SKM-1 (cell line): ENCODE results near the gene HLA-F.

Experiments
- DNase-seq: peaks from one replicate; lab custom pipeline; 2025; ENCODE audit not compliant: unreplicated experiment; lab: John Stamatoyannopoulos, UW

The HLA-F gene

GRCh38 chr6:29759457-29759856, 36.2 kb downstream of the HLA-F start:
- DNase-seq = no peak

GRCh38 chr6:29760328-29760727, 37.1 kb downstream of the HLA-F start:
- no peak for DNase-seq

DNA sequence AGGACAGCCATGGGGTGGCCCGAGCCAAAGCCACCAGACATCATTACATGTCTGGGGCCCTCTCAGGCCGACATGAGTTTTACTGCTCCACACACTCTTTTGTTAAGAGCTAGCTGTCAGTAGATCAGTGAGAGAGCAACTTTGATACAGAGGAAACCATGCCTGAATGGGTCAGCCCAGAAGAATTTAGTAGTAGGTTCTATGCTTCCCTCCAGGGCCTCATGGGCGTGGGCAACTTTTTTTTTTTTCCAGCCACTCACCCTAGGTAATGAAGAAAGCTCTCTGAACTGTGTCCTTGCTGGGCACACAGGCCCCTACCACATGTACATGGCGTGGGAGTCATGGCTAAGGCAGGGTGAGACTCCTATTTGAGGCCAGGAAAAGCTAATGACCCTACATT, 38.8 kb downstream of the HLA-F start:
- DNase-seq = no peak

DNA sequence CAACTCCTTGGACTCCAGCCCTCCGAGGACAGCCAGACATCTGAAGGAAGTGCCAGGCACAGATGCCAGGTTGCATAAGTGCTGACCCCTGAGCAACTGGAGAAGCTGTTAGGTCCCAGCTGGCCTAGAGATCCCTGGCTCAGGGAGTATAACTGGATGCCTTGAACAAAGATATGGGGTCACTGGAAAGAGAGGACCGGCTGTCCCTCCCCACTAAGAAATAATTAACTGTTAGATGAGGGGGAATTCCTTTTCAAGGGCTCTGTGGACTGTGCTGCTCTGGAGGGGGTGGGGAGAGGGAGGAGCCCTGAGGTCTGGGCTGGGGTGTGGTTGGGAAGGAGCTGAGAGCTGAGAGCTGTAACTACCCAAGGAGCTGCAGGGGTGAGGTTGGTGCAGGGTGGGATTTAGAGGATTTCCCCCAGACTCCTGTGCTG, 39.6 kb downstream of the HLA-F start:
- no peak for DNase-seq

DNA sequence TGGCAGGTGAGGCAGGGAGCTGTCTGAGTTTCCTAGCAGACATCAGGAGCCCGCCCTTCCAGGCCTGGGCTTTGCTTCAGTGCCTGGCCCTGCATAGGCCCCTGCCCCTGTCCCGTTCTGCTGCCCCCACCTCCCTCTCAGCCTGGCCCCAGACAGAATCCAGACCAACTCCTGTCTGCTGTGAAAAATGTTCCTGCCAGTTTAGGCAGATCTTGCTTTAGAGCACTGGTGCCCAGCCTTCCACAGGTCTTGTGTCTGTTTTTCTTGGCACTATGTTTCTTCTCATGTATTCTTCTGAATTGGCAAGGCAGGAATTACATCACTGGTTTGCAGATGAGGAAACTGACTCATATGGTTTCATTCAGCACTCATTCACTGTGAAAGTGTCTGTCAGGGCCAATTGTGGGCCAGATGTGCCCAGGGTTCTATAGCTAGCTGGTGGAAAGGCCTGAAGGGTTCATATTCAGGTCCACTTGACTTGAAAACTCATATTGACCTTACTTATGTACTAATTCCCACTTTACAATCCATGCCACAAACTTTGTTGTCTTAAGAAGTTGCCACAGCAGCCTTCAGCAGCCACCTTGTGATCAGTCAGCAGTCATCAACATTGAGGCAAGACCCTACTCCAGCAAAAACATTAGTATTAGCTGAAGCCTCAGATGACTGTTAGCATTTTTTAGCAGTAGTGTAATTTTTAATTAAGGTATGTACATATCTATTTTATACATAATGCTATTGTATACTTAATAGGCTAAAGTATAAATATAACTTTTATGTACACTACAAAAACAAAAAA, 40.5 kb downstream of the HLA-F start:
- no peak for DNase-seq

DNA sequence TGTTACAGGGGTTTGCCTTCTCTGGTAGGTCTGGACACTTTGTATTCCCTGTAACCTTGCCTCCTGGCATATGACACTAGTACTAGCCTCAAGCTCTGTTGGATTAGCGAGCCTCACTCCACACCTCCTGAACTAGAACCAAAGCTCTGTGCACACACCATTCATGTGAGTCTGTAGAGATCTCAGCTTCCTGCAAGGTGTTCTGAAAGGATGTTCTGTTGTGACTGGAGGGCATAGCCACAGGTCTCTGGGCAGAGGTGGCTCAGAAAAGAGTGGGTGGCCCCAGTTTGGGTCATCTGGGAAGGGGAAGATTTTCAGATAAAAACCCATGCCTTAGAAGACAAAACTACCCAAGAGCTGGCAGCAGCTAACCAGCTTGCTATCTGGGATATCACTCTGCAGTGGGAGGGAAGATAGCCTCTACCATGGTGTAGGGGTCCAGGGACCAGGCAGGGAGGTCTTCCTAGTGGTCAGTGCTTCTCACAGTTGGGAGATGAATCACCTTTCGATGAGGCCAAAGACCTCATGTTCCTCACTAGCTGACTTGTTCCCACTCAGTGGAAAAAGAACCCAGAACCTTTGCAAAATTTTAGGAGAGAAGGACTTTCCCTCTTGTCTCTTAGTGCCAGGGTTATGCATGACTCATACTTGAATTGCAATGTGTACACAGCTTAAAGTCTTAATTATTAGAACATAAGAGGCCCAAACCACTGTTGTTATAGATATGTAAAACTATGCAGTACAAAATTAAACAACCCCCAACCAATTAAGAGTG, 41.4 kb downstream of the HLA-F start:
- DNase-seq = no peak

DNA sequence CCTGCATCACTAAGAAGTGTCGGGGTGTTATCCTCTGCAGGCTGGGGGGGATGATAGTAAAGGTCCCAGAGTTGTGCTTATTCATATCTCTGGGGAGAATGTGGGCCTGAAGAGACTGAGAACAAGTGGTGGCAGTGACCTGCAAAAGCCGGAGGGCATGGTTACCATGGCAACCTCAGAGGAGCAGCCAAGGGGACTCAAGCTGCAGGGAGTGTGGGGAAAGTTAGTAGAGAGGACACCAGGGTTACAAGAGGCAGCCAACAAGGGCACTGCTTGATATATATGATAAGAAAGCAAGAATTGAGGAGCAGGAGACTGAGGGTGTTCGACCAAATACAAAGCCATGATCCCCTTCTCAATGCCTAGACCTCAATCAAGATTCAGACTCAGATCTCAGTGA, 46.1 kb downstream of the HLA-F start:
- no peak for DNase-seq

DNA sequence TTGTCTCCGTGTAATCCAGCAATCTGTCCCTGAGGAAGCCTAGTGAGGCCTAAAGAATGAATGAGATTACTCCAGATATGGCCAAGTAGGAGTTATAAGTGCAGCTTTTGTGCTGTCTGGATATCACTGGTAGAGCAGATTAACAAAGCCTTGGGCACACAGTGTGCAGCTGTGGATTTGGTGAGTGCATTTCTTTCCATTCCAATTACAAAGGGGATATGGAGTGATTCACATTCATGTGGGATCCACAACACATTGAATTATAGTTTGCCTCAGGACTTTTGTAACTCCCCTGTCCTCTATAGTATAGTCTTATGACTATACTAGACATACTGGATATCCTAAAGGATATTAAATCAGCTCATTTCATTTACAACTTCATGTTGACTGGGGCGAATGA, 47.1 kb downstream of the HLA-F start:
- DNase-seq = no peak

GRCh38 chr6:29776684-29777083, 53.5 kb downstream of the HLA-F start:
- DNase-seq = no peak
